Ascending aorta (tissue), 2 donors: ENCODE data around the gene CLIP4. TPM values are rescaled to one million over a fixed set of nuclear protein-coding genes. Genes with fewer than 3 reads are reported as not detected.

Experiments used
- DNase-seq, 2 donors: peaks; one replicate each; pipeline ENCODE4 v3.0.0-alpha.2; 2019; ENCODE audit warnings: low spot score in 2 of 2
- H3K27ac ChIP-seq, 2 donors: fragments of 200-600 bp; sonication (generic); one replicate each; pipeline ENCODE4 v1.5.1; 2016 to 2017; ENCODE audit warnings: mild to moderate bottlenecking in 1 of 2
- H3K27me3 ChIP-seq: fragments of 200-600 bp; sonication (generic); one replicate; pipeline ENCODE4 v1.5.1; 2017
- H3K36me3 ChIP-seq, 2 donors: fragments of 200-600 bp; sonication (generic); one replicate each; pipeline ENCODE4 v1.5.1; 2016
- H3K4me1 ChIP-seq, 2 donors: fragments of 200-600 bp; sonication (generic); one replicate each; pipeline ENCODE4 v1.5.1; 2016 to 2017; ENCODE audit warnings: mild to moderate bottlenecking in 1 of 2
- H3K4me3 ChIP-seq, 2 donors: fragments of 200-600 bp; sonication (generic); one replicate each; pipeline ENCODE4 v1.5.1; 2016 to 2017; ENCODE audit warnings: mild to moderate bottlenecking in 1 of 2
- H3K9me3 ChIP-seq, 2 donors: fragments of 200-600 bp; sonication (generic); one replicate each; pipeline ENCODE4 v1.5.1; 2016
- CTCF ChIP-seq, 3 experiments: fragments of 200-600 bp in 2 of 3; fragments of 450-650 bp in 1 of 3; sonication (generic) in 2 of 3; IDR thresholded peaks; one replicate each; pipeline ENCODE4 v1.5.1; 2016 to 2019; ENCODE audit warnings: antibody characterized with exemption in 3 of 3, mild to moderate bottlenecking in 1 of 3, moderate library complexity in 1 of 3
- intact Hi-C: fragments of 100-400 bp; cut with DNase I; formaldehyde crosslinking; loops from one replicate; pipeline ENCODE4 v1.15.1; 2023
- total RNA-seq: library from RNA; depleted of rRNA; stranded (reverse); fragments of >200 nt; gene quantifications from one replicate; pipeline ENCODE4 v1.1.0, GENCODE V29; 2016

The CLIP4 gene
- total RNA-seq, 1 donor from 2014 or later = 9.5 TPM

- no peaks in the 10 kb centered on the region for H3K27me3 ChIP-seq
- peaks cover 11 to 26% of the 10 kb centered on the region in 2 donors for H3K36me3 ChIP-seq
- no peak for DNase-seq
- H3K4me3 ChIP-seq = no peak overlapping the region
- peaks cover 0 to 3% of the 10 kb centered on the region in 2 donors for H3K4me1 ChIP-seq
- intact Hi-C loops = no loop called here
- no peak overlapping the region for H3K27ac ChIP-seq
- H3K9me3 ChIP-seq = no peaks in the 10 kb centered on the region
- TF ChIP-seq CTCF (IDR thresholded peaks at IDR 0.05) = no peak
Measured at GRCh38 chr2:29162204-29162928, 47.2 kb downstream of the CLIP4 start.

- no peak overlapping the region for H3K4me3 ChIP-seq
- no peaks in the 10 kb centered on the region for H3K9me3 ChIP-seq
- intact Hi-C loops = no loop called here
- no peak for DNase-seq
- H3K4me1 ChIP-seq = no peaks in the 10 kb centered on the region
- no peak overlapping the region for H3K27ac ChIP-seq
- H3K27me3 ChIP-seq = no peaks in the 10 kb centered on the region
- no peak for TF ChIP-seq CTCF (IDR thresholded peaks at IDR 0.05)
- peaks cover 18 to 26% of the 10 kb centered on the region in 2 donors for H3K36me3 ChIP-seq
Measured at GRCh38 chr2:29164091-29164846, 49.1 kb downstream of the CLIP4 start.

GRCh38 chr2:29165362-29166241 lies 50.4 kb downstream of the CLIP4 start:
- no peak for DNase-seq
- Histone ChIP-seq H3K4me3 (no peak overlapping the region), H3K27me3 (no peaks in the 10 kb centered on the region), H3K9me3 (no peaks in the 10 kb centered on the region), H3K36me3 (peaks cover 18 to 19% of the 10 kb centered on the region in 2 donors), H3K4me1 (no peaks in the 10 kb centered on the region), H3K27ac (no peak overlapping the region)
- no peak for TF ChIP-seq CTCF (IDR thresholded peaks at IDR 0.05)
- intact Hi-C loops = no loop called here

- intact Hi-C loops = no loop called here
Measured at GRCh38 chr2:29166242-29167039, 51.2 kb downstream of the CLIP4 start.

More at GRCh38 chr2:29166242-29167039, 51.2 kb downstream of the CLIP4 start:
- no peaks in the 10 kb centered on the region for H3K4me1 ChIP-seq
- no peak for TF ChIP-seq CTCF (IDR thresholded peaks at IDR 0.05)
- no peak overlapping the region for H3K27ac ChIP-seq
- DNase-seq = no peak
- no peak overlapping the region for H3K4me3 ChIP-seq
- H3K36me3 ChIP-seq = peaks cover 10 to 11% of the 10 kb centered on the region in 2 donors
- no peaks in the 10 kb centered on the region for H3K9me3 ChIP-seq
- H3K27me3 ChIP-seq = no peaks in the 10 kb centered on the region
